HepG2 (cell line): ENCODE measurements around the gene OR8B8. TPM values are rescaled to one million over a fixed set of nuclear protein-coding genes. Genes with fewer than 3 reads are reported as not detected.

Source experiments
- ATAC-seq: fragments of 200-7000 bp; cut with Tn5 transposase; 3 replicates; pipeline ENCODE4 v1.9.1; 2020; ENCODE audit warnings: mild to moderate bottlenecking, moderate library complexity
- BruUV-seq: library from RNA; stranded (reverse); fragments of 400-500 nt; replicated peaks from 2 replicates; lab custom pipeline; 2021; lab: Mats Ljungman, UMichigan
- CTCF ChIA-PET: fragments of 300-600 bp; formaldehyde crosslinking; extraction: SDS; loops from one replicate; lab custom pipeline; 2021; ENCODE audit warnings: low total read pairs, inconsistent platforms, low intra/inter-chr PET ratio; lab: Yijun Ruan, JAX
- POLR2A ChIA-PET: fragments of 350-600 bp; sonication (Branson Sonifier 250); formaldehyde crosslinking; loops from one replicate; lab custom pipeline; 2020; ENCODE audit warnings: antibody characterized with exemption, inconsistent platforms; lab: Yijun Ruan, JAX
- DNase-seq: peaks from one replicate; pipeline ENCODE4 v3.0.0-alpha.2; 2015; ENCODE audit warnings: low spot score
- FAIRE-seq: peaks from 3 replicates; lab custom pipeline; 2011; peaks lifted over from hg19 to GRCh38; lab: Jason Lieb, UNC
- H2AFZ ChIP-seq: one replicate; pipeline ENCODE4 v1.6.1; 2011; ENCODE audit warnings: low read length, inconsistent platforms
- H3K27ac ChIP-seq: fragments of 300-600 bp; 3 replicates; pipeline ENCODE4 v1.8.0; 2011; ENCODE audit warnings: mixed run types, mild to moderate bottlenecking, mixed read lengths, low read length, inconsistent platforms; ENCODE audit not compliant: insufficient read depth; ENCODE audit errors: extremely low read length
- H3K27me3 ChIP-seq, 2 experiments: fragments of 200-600 bp in 1 of 2; 2 replicates in 1 of 2; 3 replicates in 1 of 2; pipeline versions ENCODE4 v1.6.0 to v1.8.0; 2011; ENCODE audit warnings: low read length in 2 of 2, mild to moderate bottlenecking in 2 of 2, moderate library complexity in 2 of 2, inconsistent platforms in 1 of 2; ENCODE audit not compliant: insufficient read depth in 2 of 2, control insufficient read depth in 1 of 2
- H3K36me3 ChIP-seq, 2 experiments: fragments of 200-600 bp in 1 of 2; replicated peaks in 1 of 2; 2 replicates in 1 of 2; 3 replicates in 1 of 2; pipeline versions ENCODE4 v1.5.1 to v1.8.0; 2011; ENCODE audit warnings: low read length in 2 of 2, inconsistent platforms in 1 of 2; ENCODE audit not compliant: insufficient read depth in 2 of 2, control insufficient read depth in 1 of 2
- H3K4me1 ChIP-seq: 2 replicates; pipeline ENCODE4 v1.5.1; 2012; ENCODE audit warnings: low read length, inconsistent platforms; ENCODE audit not compliant: insufficient read depth
- H3K4me2 ChIP-seq: 2 replicates; pipeline ENCODE4 v1.6.0; 2011; ENCODE audit warnings: low read depth, low read length, inconsistent platforms
- H3K4me3 ChIP-seq, 3 experiments: fragments of 200-600 bp in 1 of 3; sonication (generic), shearing (Covaris generic) in 1 of 3; replicated peaks in 1 of 3; 2 replicates each; pipeline ENCODE4 v1.5.1; 2011 to 2016; ENCODE audit warnings: low read length in 3 of 3, inconsistent platforms in 2 of 3, low read depth in 2 of 3, mild to moderate bottlenecking in 2 of 3, control low read depth in 1 of 3, mixed read lengths in 1 of 3; ENCODE audit not compliant: insufficient read depth in 1 of 3
- H3K79me2 ChIP-seq: one replicate; pipeline ENCODE4 v1.6.1; 2011; ENCODE audit warnings: low read length, inconsistent platforms; ENCODE audit not compliant: insufficient read depth
- H3K9ac ChIP-seq: 2 replicates; pipeline ENCODE4 v1.6.0; 2011; ENCODE audit warnings: mild to moderate bottlenecking, low read depth, low read length, inconsistent platforms; ENCODE audit not compliant: insufficient read depth
- H3K9me3 ChIP-seq: 2 replicates; pipeline ENCODE4 v1.5.1; 2012; ENCODE audit warnings: mild to moderate bottlenecking, low read length
- H4K20me1 ChIP-seq: 2 replicates; pipeline ENCODE4 v1.6.0; 2011; ENCODE audit warnings: inconsistent platforms, mild to moderate bottlenecking, low read length, moderate library complexity; ENCODE audit not compliant: insufficient read depth
- EED ChIP-seq: sonication (generic); formaldehyde crosslinking; IDR thresholded peaks from 2 replicates; pipeline ENCODE4 v1.5.0; 2020; ENCODE audit warnings: mild to moderate bottlenecking, missing genetic modification reagents
- GLMP ChIP-seq: sonication (generic); formaldehyde crosslinking; IDR thresholded peaks from 2 replicates; pipeline ENCODE4 v1.9.0; 2021; ENCODE audit warnings: missing genetic modification reagents, mild to moderate bottlenecking, borderline replicate concordance
- MYC ChIP-seq: sonication (generic); formaldehyde crosslinking; IDR thresholded peaks from 2 replicates; pipeline ENCODE4 v1.9.0; 2021; ENCODE audit warnings: missing genetic modification reagents, borderline replicate concordance
- SOX6 ChIP-seq, 2 experiments: fragments of 450-650 bp in 1 of 2; sonication (generic) in 1 of 2; formaldehyde crosslinking in 1 of 2; IDR thresholded peaks; 2 replicates each; pipeline versions ENCODE4 v1.4.0 to v1.6.1; 2017 to 2020; ENCODE audit warnings: antibody characterized with exemption in 1 of 2, mild to moderate bottlenecking in 1 of 2, missing genetic modification reagents in 1 of 2
- ZNF496 ChIP-seq: sonication (generic); formaldehyde crosslinking; IDR thresholded peaks from 2 replicates; pipeline ENCODE4 v1.8.1; 2023; ENCODE audit warnings: mild to moderate bottlenecking, moderate library complexity, missing genetic modification reagents; ENCODE audit not compliant: insufficient replicate concordance
- ZNF7 ChIP-seq: IDR thresholded peaks from 2 replicates; pipeline ENCODE4 v1.6.1; 2016; ENCODE audit warnings: missing biosample characterization, missing genetic modification reagents
- ZNF761 ChIP-seq: sonication (generic); formaldehyde crosslinking; conservative IDR thresholded peaks from 2 replicates; pipeline ENCODE4 v1.4.0; 2020; ENCODE audit warnings: mild to moderate bottlenecking, missing genetic modification reagents
- ZSCAN21 ChIP-seq: sonication (generic); formaldehyde crosslinking; IDR thresholded peaks from 2 replicates; pipeline ENCODE4 v1.8.0; 2022; ENCODE audit warnings: mild to moderate bottlenecking, missing genetic modification reagents, moderate library complexity, borderline replicate concordance
- WGBS: methylation state at CpG from one replicate; pipeline ENCODE4 v1.1.6; 2017; ENCODE audit warnings: low lambda C conversion rate; 5-methylcytosine and 5-hydroxymethylcytosine counted together
- in situ Hi-C: cut with HindIII; loops from 2 replicates; pipeline ENCODE4 v1.10.0; 2017; ENCODE audit warnings: low pct_unique_long_range_greater_than_20kb; ENCODE audit not compliant: extremely low pct_ligation_motif_present
- intact Hi-C: fragments of 100-400 bp; cut with micrococcal nuclease; formaldehyde crosslinking; loops from one replicate; pipeline ENCODE4 v1.10.0; 2022; ENCODE audit not compliant: unreplicated experiment
- polyA plus RNA-seq, 8 experiments: library from polyadenylated mRNA; depleted of rRNA in 3 of 8; stranded (reverse) in 7 of 8; unstranded in 1 of 8; fragments of >200 nt; fragmentation: Illumina TruSeq in 4 of 8; extraction: Trizol in 4 of 8; gene quantifications; 2 replicates each; pipeline versions ENCODE4 v1.2.1 to v1.2.3, GENCODE V29; 2011 to 2016; ENCODE audit warnings: low read depth in 4 of 8, missing spikeins in 1 of 8, mixed read lengths in 1 of 8; ENCODE audit not compliant: insufficient read depth in 1 of 8
- total RNA-seq, 5 experiments: library from RNA; depleted of rRNA; stranded (reverse); fragments of >200 nt; fragmentation: Illumina TruSeq; extraction: Trizol; gene quantifications; 2 replicates each; pipeline ENCODE4 v1.2.3, GENCODE V29; 2016; ENCODE audit warnings: low read depth in 1 of 5
- TF ChIP-seq, protein P1 (sequence below): sonication (generic); formaldehyde crosslinking; IDR thresholded peaks from 2 replicates; pipeline ENCODE4 v1.4.0; 2020; ENCODE audit warnings: mild to moderate bottlenecking, missing genetic modification reagents, borderline replicate concordance
- TF ChIP-seq, protein P2 (sequence below): sonication (generic); formaldehyde crosslinking; IDR thresholded peaks from 2 replicates; pipeline ENCODE4 v1.4.0; 2020; ENCODE audit warnings: missing genetic modification reagents, borderline replicate concordance
- TF ChIP-seq, protein P3 (sequence below): sonication (generic); formaldehyde crosslinking; IDR thresholded peaks from 2 replicates; pipeline ENCODE4 v1.8.1; 2023; ENCODE audit warnings: mild to moderate bottlenecking, moderate library complexity, missing genetic modification reagents

The OR8B8 gene
- total and polyA plus RNA-seq, 2 of the 13 experiments (the other 11 are each of a cell fraction or from before 2014, with no cell fraction given) = not detected

GRCh38 chr11:124434699-124435098 is 10.8 kb downstream of the OR8B8 start (continued):
- TF ChIP-seq, protein P1, sequence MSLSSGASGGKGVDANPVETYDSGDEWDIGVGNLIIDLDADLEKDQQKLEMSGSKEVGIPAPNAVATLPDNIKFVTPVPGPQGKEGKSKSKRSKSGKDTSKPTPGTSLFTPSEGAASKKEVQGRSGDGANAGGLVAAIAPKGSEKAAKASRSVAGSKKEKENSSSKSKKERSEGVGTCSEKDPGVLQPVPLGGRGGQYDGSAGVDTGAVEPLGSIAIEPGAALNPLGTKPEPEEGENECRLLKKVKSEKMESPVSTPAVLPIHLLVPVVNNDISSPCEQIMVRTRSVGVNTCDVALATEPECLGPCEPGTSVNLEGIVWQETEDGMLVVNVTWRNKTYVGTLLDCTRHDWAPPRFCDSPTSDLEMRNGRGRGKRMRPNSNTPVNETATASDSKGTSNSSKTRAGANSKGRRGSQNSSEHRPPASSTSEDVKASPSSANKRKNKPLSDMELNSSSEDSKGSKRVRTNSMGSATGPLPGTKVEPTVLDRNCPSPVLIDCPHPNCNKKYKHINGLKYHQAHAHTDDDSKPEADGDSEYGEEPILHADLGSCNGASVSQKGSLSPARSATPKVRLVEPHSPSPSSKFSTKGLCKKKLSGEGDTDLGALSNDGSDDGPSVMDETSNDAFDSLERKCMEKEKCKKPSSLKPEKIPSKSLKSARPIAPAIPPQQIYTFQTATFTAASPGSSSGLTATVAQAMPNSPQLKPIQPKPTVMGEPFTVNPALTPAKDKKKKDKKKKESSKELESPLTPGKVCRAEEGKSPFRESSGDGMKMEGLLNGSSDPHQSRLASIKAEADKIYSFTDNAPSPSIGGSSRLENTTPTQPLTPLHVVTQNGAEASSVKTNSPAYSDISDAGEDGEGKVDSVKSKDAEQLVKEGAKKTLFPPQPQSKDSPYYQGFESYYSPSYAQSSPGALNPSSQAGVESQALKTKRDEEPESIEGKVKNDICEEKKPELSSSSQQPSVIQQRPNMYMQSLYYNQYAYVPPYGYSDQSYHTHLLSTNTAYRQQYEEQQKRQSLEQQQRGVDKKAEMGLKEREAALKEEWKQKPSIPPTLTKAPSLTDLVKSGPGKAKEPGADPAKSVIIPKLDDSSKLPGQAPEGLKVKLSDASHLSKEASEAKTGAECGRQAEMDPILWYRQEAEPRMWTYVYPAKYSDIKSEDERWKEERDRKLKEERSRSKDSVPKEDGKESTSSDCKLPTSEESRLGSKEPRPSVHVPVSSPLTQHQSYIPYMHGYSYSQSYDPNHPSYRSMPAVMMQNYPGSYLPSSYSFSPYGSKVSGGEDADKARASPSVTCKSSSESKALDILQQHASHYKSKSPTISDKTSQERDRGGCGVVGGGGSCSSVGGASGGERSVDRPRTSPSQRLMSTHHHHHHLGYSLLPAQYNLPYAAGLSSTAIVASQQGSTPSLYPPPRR (CRISPR knock-in tag) = no peak
- TF ChIP-seq SOX6 (IDR thresholded peaks at IDR 0.05) (no peak), SOX6 (CRISPR knock-in tag; IDR thresholded peaks at IDR 0.05) (no peak)

GRCh38 chr11:124429599-124429998 is 15.9 kb downstream of the OR8B8 start:
- CTCF ChIA-PET = no interaction called here
- intact Hi-C loops = no loop called here
- no peak overlapping the region for H3K4me2 ChIP-seq
- BruUV-seq = no TSS peak
- H3K27me3 ChIP-seq = 0 out of 5 replicates have a peak, but pooled peaks cover 0 to 8% of the 10 kb centered on the region in 2 experiments
- in situ Hi-C loops = no loop called here
- no peaks in the 10 kb centered on the region for H3K36me3 ChIP-seq
- no peaks in the 10 kb centered on the region for H3K79me2 ChIP-seq
- DNase-seq = no peak
- H3K27ac ChIP-seq = no peak overlapping the region
- FAIRE-seq = no peak
- H3K9ac ChIP-seq = no peak overlapping the region
- ATAC-seq = no peak
- POLR2A ChIA-PET = no interaction called here
- WGBS = 24% methylated on average over 2 of the region's 2 CpGs
- no peak overlapping the region for H3K4me3 ChIP-seq
- no peaks in the 10 kb centered on the region for H3K4me1 ChIP-seq
- no peak overlapping the region for H2AFZ ChIP-seq
- no peaks in the 10 kb centered on the region for H4K20me1 ChIP-seq
- peaks cover 9% of the 10 kb centered on the region for H3K9me3 ChIP-seq
- TF ChIP-seq ZNF761 (CRISPR knock-in tag) (no peak), EED (CRISPR knock-in tag) (no peak), MYC (no peak), GLMP (CRISPR knock-in tag) (no peak), ZNF496 (CRISPR knock-in tag) (no peak), ZNF7 (CRISPR knock-in tag) (no peak), ZSCAN21 (CRISPR knock-in tag) (no peak)
- TF ChIP-seq, protein P2, sequence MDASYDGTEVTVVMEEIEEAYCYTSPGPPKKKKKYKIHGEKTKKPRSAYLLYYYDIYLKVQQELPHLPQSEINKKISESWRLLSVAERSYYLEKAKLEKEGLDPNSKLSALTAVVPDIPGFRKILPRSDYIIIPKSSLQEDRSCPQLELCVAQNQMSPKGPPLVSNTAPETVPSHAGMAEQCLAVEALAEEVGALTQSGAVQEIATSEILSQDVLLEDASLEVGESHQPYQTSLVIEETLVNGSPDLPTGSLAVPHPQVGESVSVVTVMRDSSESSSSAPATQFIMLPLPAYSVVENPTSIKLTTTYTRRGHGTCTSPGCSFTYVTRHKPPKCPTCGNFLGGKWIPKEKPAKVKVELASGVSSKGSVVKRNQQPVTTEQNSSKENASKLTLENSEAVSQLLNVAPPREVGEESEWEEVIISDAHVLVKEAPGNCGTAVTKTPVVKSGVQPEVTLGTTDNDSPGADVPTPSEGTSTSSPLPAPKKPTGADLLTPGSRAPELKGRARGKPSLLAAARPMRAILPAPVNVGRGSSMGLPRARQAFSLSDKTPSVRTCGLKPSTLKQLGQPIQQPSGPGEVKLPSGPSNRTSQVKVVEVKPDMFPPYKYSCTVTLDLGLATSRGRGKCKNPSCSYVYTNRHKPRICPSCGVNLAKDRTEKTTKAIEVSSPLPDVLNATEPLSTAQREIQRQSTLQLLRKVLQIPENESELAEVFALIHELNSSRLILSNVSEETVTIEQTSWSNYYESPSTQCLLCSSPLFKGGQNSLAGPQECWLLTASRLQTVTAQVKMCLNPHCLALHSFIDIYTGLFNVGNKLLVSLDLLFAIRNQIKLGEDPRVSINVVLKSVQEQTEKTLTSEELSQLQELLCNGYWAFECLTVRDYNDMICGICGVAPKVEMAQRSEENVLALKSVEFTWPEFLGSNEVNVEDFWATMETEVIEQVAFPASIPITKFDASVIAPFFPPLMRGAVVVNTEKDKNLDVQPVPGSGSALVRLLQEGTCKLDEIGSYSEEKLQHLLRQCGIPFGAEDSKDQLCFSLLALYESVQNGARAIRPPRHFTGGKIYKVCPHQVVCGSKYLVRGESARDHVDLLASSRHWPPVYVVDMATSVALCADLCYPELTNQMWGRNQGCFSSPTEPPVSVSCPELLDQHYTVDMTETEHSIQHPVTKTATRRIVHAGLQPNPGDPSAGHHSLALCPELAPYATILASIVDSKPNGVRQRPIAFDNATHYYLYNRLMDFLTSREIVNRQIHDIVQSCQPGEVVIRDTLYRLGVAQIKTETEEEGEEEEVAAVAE = no peak
- TF ChIP-seq, protein P3, sequence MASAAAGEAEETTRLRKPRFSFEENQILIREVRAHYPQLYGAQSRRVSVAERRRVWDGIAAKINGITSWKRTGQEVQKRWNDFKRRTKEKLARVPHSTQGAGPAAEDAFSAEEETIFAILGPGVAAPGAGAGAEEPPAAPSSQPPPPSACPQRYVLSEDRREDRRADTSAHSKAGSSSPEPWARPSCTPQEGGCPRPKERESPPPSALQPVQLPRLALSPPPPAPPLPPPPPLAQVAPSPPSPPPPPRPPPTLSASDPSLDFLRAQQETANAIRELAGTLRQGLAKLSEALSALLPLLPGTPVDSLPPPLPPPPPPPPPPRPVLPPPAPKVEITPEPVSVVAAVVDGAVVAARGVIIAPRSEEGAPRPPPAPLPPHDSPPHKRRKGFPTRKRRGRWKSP (CRISPR knock-in tag) = no peak
